HG02798 (cell line): ENCODE measurements around the gene RAB32.

Experiments used
- ATAC-seq: cut with Tn5 transposase; IDR thresholded peaks from one replicate; pipeline ENCODE4 v1.9.1; 2021; ENCODE audit warnings: mild to moderate bottlenecking; ENCODE audit not compliant: unreplicated experiment, poor library complexity

The RAB32 gene

DNA sequence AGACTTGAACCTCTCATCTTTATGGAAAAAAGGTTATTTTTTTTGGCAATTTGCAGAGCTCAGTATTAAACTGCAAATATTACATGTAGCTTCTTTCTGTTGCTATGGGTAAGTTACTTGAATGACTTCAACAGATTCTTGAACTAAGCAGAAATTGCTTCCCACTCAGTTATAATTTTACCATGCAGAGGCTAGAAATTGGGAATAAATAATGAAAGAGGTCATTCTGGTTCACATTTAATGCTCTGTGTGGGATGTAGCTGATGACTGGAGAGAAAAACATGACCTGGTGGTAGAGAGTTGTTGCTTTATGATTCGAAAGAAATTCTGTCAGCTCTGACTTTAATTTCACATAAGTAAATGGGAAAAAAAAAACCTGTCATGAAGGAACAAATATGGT, 38.3 kb downstream of the RAB32 start:
- ATAC-seq: no peak

DNA sequence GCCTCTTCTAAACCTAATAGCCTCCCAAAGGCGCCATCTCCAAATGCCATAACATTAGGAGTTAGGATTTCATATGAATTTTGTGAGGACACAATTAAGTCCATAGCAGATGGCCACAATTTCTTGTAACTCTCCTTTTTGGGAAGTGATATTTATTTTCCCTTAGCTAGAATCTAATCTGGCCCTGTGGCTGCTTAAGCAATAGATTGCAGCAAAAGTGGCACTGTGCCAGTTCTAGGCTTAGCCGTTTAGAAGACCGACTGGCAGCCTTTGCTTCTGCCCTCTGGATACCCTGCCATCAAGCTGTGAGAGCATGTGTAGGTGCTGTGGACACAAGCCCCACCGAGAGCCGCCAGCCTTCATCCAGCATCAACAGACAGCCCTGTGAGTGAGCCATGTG, 39.2 kb downstream of the RAB32 start:
- ATAC-seq: no peak

DNA sequence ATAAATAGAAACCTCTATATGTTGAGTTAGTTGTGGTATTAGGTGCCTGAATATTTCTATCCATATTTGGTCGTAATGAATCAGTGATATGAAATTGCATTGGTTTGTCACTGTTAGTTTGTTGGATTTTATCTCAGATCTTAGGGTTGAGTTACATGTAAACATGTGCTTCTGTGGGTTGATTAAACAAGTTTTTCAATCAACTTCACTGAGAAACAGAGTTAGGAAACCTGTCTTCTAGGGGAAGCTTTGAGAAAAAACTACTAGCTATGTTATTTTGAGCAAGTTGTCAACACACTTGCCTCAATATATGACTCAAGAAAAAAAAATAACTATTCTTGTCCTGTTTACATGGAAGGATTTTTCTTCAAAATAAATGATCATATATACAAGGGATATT, 40.3 kb downstream of the RAB32 start:
- no peak for ATAC-seq

DNA sequence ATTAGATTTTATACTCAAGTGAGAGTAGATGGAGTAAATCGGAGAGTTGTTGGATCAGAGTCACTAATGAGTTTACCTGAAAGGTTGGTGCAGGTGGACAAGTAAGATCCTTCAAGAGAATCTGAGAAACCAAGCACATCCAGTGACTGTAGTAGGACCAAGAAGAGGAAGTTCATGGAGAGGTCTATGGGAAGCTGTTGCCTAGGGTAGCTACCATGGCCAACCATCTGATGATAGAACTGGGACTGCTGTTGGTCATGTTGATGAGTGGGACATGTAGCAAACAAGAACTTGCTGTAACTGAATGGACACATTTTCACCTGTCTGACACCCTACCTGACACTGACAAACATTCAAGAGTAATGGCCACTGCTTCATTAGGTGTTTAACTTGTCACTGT, 43.8 kb downstream of the RAB32 start:
- ATAC-seq: no peak

DNA sequence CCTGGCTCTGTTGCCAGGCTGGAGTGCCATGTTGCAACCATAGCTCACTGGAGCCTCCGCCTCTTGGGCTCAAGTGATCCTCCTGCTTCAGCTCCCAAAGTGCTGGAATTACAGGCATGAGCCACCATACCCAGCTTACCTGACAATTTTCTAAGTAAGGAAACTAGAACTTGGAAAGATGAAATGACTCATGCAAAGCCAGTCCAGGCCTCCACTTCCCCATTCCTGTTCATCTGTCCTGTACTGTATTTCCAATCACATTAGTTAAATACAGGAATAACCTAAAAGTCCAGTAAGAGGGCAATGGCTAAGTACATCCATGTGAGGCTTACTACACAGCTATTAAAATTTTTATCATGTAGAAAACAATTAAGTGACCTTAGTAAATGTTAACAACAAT, 46.9 kb downstream of the RAB32 start:
- ATAC-seq: no peak

DNA sequence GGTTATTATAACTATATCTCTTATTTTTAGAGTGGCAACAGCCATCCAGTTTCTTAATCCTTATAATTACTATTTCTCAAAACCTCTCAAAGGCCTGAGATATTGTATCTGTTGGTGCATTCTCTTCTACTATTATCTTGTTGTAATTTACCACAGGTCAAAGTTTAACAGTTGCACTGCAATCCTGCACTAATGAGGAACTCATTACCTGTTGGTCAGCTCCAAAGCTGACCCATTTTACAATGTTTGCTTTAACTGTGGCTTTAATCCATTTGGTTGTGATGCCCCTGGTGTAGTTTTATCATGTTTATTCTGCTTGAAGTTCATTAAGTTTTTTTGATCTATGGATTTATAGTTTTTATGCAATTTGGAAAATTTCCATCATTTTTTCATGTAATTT, 48.8 kb downstream of the RAB32 start:
- ATAC-seq: no peak

DNA sequence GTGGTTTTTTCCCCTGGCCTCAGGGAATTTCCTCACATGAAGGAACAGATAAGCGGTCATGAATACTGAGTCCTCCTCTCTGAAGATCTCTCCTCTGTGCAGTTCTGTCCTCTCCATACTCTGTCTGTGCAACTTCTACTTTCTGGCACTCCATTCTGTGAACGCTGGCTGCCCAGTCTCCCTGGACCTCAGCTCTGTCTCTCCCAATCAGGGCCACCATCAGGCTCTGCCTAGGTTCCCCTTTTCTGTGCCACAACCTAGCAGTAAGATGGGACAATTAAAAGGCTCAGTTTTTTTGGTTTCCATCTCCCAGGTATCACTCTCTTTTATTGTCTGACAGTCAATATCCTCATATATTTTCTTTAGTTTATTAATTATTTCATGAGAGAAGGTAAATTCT, 50.4 kb downstream of the RAB32 start:
- no peak for ATAC-seq

DNA sequence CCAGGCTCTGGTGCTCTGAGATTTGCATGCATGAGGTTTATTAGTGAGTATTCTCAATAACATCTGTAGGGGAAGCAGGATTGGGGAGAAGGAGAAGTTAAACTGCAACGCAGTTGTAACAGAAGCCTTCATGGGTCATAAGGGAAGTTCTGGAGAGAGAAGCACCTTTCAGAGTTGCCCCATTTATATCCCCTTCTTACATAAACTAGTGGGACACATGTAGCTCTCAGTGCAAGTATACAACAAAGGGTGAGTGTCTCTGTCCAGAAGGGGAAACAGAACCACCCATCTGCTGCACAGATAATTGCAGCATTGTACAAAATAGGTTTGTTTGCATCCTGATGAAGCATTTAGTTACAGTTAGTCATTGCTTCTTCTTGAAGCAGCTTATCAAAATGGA, 50.9 kb downstream of the RAB32 start:
- ATAC-seq: no peak

DNA sequence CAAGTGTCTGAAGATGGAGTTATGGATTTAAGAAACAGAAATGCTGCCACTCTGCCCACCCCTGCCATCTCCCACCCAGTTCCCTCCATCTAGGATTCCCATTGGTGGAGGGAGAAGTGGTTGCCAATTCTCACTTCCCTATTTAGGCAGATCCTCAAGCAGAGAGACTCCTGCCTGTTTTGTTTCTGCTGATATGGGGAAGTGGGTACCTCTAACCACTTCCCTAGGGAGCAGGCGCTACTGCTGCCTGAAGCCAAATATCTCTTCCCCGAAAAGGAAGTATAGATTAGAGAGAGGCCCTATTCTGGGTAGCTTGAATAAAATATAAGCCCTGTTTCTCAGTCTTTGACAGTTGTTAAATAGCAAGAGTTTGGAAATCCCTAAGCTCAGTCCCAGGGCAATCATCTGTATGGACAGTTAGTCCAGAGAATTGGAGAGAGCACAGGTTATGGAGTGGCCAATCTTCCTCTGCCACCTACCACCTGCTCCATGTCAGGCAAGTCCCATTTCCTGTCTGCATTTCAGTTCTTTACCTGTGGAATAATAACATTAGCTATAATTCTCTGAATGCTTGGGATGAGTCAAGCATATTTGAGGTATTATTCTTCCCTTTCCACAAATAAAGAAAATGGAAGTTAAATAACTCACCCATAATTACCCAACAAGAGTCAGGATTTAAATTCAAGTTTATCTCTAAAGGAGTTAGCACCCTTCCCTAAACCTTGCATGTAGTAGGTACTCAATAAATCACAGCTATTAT, 52.5 kb downstream of the RAB32 start:
- ATAC-seq: no peak

DNA sequence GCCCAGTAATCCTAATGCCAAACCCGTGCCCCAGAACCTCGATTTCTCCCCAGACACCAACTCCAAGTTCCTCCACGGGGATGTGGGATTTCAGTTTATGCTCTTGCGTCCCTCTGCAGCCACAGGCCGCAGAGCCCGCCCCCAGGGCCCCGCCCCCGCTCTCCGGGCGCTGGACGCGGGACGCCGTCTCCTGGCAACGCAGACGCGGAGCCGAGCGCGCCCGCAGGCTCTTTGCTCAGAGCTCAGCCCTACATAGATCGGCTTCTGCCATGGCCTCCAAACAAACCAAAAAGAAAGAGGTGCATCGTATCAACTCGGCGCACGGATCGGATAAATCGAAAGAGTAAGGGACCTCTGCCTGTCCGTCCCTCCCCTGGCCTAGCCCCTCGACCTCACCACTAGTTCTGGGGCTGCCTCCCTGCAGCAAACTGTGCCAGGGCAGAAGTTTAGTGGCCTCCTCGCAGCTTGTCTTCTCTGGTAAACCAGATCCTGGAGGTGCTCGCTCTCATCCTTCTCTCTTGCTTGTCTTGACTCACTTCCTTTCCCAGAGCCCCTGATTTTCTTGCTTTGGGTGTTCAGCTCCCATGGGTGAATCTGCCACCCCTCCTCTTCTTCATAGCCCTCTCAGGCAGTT, 55.3 kb downstream of the RAB32 start, which contains the start of gene ADGB:
Gene ADGB, plus strand, starts transcription at position 201 of the 634 bp plus-strand sequence. Its CDS starts 69 bp downstream, at position 270.
- ATAC-seq: peak; percentile 60

DNA sequence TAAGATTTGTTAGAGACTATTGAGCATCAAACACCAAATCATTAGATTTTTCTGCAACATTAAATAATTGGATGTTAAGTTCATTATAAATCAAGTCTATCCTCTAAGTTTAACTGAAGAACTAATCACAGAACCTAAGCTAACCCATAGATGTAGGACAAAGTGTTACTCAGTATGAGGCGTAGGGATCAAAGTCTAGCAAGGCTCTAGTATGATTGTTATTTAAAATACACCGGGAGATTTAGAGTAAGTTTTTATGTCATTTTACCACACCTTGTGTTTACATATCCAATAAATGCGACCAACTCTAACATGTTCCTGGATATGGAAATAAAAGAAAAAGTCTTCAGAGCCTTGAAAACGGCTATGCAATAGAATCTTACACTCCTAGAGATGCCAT, 57.7 kb downstream of the RAB32 start:
- no peak for ATAC-seq

DNA sequence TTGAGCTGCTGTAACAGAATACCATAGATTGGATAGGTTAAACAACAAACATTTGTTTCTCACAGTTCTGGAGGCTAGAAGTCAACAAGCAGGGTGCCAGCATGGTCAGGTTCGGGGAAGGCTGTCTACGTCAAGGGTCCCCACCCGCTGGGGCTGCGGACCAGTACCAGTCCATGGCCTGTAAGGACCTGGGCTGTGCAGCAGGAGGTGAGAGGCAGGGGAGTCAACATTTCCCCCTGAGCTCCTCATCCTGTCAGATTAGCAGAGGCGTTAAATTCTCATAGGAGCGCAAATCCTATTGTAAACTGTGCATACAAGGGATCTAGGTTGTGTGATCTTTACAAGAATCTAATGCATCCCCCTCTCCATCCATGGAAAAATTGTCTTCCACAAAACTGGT, 58.9 kb downstream of the RAB32 start:
- no peak for ATAC-seq
